NCI-H2107 (cell line): ENCODE data around the gene SPTSSB.

Source experiments
- DNase-seq: peaks from one replicate; lab custom pipeline; 2025; lab: John Stamatoyannopoulos, UW

Gene SPTSSB

GRCh38 chr3:161339517-161340500 lies 31.5 kb downstream of the SPTSSB start:
- no peak for DNase-seq

DNA sequence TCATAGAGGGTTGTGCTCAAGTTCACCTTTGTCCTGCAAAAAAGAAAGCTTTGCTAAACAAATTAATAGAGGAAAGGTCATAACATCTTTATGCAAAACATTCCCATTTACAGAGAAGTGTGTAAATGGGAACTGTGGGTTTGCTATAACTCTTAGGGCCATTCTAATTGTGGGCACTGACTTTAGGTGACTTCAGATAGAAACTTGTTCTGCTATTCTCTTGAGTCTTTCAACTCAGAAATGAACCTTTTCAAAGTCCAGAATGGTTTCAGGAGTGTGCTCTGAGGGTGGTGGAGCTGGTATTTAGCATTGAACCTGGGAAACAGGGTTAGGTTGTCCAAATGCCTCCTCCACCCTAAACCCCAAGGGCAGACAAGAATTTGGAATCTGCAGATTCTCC lies 34.0 kb downstream of the SPTSSB start:
- no peak for DNase-seq

DNA sequence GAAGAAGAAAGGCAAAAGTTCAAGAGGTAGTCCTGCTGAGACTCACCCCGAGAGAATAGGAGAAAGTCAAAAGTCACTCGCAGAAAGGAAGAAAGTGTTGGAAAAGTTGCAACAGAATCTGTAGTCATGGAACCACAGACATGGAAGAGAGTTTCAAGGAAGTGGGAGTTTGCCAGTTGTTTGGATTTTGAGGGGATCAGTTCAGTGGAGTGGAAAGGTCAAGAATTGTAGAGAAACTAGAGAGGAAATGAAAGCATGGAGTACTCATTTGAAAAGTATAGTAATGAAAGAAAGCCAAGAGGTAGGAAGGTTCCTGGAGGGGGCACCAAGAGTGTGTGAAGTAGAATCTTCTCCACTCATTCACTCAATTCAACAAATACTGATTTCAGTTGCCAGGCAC lies 34.7 kb downstream of the SPTSSB start:
- no peak for DNase-seq

DNA sequence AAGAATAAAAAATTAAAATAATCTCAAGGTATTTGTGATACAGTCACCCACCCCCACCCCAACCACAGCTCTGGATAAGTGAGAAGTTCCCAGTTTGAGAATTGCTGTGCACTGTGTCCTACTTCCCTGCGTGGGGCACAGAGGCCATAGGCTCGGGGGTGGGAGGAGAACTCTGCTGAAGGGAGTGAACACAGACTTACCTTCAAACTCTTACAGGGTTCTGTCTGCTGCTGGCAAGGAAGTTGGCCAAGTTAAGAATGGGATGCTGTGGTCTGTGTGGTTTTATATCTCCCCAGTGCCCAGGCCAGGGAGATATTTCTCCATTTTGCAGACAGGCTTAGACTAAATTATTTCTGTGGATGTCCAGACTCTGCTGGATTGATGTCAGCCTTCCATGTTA lies 37.6 kb downstream of the SPTSSB start:
- DNase-seq, result no peak

DNA sequence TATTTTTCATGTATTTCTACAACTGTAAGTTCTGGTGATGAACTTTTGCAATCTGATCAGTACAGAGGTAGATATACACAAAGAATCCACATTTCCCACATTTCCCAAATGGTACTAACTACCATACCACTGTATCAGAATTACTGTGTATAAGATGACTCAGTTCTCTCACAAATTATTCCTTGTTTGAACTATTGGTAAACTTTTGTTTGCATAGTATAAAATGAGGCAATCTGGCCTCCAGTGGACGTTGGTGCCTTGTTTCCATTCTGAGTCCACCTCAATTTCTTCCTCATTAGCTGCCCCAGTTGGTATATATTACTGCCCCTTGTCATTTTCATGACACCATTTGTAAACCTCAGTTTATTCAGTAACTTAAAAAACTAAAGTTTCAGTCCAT lies 38.5 kb downstream of the SPTSSB start:
- no peak for DNase-seq

DNA sequence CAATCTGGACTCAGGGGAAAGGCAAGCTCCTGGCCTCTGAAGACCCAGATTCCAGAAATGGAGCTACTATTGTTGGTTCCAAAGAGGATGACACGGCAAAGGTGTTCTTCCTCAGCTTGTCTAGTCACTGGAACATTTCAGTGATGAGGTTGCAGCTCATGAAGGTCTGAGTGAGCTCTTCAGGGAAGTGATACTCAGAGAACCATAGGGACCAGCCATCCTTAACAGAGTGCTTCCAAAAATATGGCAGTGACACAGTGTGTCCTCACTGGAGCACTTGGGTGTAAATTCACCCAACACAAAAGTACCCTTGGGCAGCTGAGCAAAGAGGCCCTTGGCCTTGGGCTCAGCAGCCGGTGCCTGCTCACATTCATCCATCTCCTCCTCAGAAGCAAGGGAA lies 46.3 kb downstream of the SPTSSB start:
- DNase-seq, result no peak

DNA sequence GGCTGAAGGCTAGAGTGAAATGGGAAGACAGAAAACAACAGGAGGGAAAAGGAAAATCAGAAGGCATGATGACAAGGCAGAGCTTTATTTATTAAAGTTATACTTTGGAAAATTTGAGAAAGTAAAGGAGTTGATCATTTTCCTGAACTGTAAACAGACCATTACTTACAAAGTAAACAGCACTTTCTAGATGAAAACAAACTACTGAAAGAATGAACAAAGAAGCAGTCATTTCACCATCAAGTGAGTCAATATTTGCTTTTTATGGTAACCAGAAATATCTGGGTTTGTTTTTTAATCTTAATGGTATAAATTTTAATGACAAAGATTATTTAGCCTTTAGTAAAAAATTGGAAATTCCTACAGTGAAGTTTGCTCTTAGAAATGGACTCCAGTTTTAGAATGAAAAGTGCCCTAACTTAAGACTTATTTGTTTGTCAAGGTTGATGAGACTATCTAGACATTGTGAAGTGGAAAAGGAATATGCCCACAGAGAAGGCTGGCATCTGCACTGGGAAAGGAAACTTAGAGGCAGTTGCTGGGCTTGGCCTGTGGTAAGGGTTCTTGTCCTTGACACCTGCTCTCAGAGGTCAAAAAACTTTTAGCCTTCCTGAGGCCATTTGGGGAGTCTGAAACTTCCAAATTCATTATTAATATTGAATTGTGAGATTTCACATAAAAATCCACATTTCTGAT lies 47.2 kb downstream of the SPTSSB start:
- DNase-seq, result no peak

DNA sequence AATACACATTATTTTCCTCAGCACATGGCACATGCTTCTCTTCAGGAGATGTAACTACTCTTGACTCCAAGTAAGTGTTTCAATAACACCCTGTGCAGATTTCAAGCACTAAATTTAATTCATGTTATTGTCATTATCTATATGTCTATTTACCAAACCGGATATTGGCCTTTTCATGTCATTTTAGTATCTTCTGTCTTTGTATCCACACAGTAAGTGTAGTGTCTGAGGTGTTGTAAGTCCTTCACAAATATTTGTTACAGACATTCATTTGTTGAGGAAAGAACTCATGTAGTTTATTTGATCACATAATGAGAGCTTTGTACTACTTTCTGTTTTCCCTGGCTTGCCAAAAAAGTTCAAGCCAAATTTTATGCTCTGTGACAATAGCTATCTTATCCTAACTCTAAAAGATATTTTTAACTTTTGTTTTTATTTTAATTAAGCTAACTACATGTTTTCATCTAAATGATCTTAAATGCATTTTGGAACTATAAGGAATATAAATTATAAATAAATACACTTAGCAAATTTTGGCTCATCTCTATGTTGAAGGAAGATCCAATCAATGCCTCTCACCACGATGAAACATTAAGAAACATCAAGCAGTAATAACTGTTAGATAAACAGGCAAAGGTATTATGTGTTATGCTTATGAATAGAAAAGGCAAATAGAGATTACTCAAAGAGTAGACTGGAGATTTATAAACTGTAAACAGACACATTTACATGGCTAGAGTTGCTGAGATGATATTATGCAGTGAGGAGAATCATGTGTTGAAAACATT lies 48.3 kb downstream of the SPTSSB start:
- no peak for DNase-seq

DNA sequence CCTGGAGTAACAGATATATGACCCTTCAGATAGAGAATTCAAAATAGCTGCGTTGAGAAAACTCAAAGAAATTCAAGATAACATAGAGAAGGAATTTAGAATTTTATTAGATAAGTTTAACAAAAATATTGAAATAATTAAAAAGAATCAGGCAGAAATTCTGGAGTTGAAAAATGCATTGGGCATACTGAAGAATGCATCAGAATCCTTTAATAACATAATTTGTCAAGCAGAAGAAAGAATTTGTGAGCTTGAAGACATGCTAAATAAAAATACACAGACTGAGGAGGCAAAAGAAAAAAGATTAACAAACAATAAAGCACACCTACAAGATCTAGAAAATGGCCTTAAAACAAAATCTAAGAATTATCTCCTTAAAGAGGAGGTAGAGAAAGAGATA lies 50.5 kb downstream of the SPTSSB start:
- no peak for DNase-seq

DNA sequence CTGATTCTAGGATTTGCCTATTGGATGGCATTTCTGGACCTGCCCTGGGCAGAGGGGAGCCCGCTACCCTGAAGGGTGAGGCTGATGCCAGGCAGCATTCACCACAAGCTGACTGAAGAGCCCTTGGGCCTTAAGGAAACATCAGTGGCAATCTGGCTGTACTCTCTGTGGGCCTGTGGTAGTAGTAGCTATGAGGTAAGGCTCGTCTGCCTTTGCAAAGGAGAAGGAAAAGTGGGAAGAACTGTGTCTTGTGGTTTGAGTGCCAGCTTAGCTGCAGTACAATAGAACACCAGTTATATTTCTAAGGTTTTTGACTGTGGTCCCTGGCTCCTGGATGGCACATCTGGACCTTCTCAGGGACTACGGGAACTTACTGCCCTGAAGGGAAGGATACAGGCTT lies 51.5 kb downstream of the SPTSSB start:
- DNase-seq, result no peak

- DNase-seq, result no peak
Observed at GRCh38 chr3:161317077-161317476, 54.2 kb downstream of the SPTSSB start.

DNA sequence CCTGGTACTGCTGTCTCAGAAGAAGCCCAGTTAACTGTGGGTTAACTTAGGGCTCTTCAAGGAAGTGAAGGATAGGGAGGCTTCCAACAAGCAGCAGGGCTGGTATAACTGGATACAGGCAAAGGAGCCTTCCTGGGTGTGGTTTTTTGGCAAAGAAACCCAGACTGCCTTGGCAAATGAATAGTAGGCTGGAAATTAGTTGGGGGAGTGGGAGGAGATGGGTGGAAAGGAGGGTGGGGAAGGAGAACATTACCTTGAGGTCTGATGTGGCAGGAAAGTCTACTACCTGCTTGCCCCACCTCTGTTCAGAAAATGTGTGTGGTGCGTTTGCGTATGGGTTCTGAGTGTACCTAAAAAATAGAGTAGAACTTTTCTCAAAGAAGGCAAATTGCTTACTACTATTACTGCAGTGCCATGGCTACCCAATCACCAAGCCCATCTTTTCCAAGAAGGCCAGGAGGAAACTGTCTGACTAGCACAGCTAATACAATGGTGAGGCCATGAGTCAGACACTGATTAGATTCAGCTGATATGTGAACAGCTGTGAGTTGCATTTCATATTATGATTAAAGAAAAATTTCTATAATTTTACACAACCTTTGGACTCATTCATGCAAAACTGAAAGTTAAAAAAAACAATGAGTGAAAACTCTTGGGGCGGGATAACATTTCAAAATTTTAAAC lies 55.2 kb downstream of the SPTSSB start:
- no peak for DNase-seq

DNA sequence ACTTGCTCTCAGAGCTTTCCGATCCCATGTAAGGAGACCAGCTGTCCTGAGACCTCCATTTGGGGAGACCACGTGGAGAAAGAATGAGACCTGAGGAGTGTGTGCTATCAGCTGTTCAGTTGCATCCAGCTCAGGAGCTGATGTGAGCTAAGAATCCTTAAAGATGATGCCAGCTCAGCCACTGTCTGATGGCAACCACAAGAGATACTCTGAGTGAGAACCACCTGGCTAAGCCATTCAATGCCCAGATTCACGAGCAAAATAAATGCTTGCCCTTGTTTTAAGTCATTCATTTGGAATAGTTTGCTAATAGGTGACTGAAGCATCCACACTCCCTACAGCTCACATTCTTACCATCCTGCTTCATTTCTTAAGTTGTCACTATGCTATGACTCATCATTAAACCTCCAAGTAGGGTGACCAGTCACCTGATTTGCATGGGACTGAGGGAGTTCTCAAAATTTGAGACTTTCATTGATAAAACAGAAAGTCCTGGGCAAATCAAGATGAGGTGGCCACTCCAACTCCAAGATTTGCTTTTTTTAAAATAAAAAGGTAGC lies 56.4 kb downstream of the SPTSSB start:
- no peak for DNase-seq

DNA sequence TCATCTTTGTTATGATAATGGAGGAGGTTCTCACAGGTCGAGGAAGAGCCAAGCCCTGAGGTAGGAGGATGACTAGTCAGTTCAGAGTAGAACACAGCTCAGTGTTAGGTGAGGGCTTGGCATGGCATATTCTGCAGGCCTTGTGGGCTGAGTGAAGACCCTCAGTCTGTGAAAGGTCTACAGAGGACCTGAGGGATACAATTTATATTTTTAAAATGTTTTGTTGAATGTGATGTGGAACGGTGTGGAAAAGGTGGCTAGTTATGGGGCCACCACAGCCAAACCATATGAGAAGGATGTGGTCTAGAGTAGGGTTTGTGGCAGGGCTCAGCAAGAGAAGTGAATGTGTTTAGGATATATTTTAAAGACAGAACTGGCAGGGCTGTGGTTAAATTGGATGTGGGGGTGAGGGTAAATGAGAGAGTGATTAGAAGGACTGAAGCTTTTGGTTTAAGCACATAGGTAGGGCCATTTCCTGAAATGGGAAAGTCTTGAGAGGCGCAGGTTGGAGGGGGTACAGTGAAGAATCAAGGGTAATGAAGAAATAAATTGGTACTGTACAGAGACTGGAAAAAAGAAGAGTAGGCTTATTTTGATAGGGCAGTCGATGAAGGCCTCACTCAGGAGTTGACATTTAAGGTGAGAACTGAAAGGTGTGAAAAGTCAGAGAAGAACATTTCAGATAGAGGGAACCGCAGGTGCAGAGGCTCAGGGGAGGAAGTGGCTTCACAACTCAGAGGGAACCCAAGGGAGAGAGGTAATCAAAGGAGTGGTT lies 60.5 kb downstream of the SPTSSB start:
- DNase-seq, result no peak

DNA sequence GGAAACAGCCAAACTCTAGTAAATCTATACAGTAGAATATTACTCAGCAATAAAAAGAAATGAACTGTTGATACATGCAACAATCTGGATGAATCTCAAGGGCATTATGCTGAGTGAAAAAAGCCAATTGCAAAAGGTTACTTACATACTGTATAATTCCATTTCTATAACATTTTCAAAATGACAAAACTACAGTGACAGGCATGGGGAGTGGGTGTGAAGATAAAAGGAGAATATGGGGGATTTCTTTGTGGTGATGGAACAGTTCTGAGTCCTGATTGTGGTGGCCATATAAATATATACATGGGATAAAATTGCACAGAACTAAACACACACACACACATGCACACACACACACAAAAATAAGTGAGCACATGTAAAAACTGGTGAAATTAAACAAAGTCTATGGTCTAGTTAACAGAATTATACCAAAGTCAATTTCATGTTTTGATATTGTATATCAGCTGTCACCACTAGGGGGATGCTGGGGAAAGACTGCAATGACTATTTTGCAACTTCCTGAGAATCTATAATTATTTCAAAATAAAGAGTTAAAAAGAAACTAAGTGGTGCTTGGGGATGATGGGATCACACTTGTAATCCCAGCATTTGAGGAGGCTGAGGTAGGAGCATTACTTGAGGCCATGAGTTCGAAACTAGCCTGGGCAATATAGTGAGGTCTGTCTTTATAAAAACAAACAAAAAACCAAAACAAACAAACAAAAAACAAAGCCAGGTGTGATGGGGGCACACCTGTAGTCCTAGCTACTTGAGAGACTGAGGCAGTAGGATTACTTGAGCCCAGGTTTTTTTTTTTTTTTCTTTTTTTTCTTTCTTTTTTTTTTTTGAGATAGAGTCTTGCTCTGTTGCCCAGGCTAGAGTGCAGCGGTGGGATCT lies 66.0 kb downstream of the SPTSSB start:
- no peak for DNase-seq

DNA sequence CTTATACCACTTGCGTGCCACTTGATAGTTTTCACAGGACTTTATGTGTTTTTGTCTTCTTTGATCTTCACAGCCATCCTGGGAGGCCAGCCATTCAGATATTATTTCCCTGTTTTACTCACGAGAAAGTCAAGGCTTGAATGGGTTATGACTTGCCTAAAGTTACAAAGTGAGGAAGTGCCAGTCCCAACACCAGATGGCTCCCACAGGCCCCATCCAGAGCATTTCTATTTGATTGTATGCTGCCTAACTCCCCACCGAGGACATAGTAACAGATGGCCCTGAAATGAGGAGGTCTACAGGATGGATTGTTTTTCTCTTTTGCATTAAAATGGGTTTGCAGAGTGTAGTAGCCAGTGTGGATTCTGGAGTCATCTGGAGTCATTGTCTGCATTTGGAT lies 74.5 kb downstream of the SPTSSB start:
- no peak for DNase-seq

DNA sequence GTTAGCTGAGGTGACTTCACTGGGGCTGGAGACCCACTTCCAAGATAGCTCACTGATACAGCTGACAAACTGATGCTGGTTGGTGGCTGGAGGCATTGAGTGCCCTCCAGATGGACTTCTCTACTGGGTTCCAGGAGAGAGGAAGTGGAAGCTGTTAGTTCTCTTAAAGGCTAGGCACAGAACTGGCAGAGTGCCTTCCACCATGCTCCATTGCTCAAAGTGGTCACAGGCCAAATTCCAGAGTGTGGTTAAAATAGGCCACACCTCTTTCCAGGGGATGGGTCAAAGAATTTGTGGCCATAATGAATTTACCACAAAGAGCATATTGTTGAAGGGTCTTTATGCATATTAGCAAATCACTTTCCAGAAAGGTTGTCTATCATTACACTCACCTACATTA lies 76.0 kb downstream of the SPTSSB start:
- DNase-seq, result no peak
